ENCODE data around the gene CALHM1.
A peak's percentile ranks its signal among the peaks of the same experiment; 100 is the strongest.
"Not testable (repeated sequence)": the region's sequence is repeated elsewhere in the genome, so short reads cannot be mapped to it uniquely, and the experiment has no call there.

Gene CALHM1

DNA sequence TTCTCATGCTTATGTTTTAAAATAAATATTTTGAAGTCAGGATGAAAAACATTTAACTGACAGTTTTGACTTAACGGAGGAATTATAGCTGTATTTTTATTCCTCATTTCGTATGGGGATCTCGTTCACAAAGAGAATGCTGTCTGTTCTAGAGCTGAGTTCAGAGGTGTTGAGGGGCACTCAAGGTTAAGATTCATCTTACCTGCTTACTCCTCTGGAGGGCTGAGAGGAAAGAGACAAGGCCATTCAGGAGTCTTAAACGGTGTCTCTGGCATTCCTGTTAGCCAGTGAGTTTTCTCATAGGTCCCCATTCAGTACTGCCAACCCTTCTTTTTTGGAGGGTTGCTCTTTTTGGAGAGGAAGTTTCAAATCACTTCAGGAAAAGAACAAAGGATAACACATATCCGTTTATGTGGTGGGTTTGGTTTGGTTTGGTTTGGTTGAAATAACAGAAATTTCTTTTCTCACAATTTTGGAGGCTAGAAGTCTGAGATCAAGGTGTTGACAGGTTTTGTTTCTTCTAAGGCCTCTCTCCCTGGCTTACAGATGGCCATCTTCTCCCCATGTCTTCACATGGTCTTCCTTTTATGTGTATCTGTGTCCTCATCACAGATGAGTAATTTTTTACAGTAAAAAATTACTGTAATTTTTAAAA, 29.6 kb downstream of the CALHM1 start:
- no peak for DNase-seq

DNA sequence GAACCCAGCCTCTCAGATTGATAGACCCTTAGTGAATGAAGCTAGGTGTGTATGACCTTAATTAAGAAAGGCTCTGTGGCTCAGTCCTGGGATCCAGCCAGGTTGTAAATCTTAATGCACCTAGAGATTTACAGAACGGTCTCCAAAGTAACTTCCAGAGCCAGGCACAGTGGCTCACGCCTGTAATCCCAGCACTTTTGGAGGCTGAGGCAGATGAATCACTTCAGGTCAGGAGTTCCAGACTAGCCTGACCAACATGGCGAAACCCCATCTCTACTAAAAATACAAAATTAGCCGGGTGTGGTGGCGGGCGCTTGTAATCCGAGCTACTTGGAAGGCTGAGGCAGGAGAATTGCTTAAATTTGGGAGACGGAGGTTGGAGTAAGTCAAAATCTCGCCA, 30.8 kb downstream of the CALHM1 start:
- no peak for DNase-seq

DNA sequence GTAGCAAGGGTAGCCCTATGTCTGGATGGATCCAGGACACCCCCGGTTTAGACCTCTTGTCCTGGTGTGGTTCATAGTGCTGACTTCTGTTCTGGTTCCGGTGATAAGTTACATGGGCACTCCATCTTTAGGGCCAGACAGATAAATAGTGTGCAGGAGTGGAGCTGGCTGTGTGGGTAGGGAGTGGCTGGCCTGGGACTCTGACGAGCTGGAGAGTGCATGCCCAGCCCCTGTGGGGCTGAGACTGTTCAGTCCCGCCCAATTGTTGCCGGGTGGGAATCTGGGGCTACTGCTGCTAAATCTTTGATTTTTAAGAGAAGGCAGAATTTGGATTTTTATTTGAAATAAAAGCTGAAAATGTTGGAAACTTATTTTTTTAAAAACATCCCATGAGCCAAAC, 35.0 kb downstream of the CALHM1 start:
- no peak for DNase-seq

DNA sequence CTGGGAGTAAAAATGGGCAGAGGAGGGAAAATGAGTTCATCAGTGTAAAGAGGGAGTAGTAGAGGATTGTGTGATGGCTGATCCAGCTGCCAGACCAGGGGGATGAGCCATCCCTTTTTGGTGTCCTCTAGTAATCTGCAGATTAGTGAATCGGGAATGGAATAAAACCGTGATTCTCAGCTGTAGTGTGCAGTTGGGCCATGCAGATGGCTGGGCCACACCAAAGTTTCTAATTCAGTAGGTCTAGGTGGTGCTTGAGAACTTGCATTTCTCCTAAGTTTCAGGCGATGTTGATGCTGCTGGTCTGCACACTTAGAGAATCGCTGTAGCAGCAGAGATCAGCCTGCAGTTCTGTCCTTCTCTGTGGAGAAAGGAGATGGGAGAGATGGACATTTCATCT, 39.6 kb downstream of the CALHM1 start:
- no peak for DNase-seq

DNA sequence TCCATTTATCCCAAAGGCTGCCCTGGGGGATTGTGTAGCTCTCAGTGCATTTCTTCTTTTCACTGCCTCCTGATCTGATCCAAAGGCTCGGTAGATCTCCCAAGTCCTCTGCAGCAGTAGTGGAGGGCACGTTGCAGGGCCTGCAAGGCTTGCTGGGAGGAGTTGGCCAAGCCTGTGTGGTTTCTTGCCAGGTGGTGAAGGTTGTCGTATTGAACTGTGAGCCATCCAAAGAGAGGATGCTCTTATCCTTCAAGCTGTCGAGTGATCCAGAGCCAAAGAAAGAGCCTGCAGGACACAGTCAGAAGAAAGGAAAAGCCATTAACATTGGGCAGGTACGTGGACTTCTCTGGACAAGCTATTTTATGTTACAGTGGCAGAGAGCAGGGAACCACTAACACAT, 41.1 kb downstream of the CALHM1 start:
- DNase-seq, result no peak

DNA sequence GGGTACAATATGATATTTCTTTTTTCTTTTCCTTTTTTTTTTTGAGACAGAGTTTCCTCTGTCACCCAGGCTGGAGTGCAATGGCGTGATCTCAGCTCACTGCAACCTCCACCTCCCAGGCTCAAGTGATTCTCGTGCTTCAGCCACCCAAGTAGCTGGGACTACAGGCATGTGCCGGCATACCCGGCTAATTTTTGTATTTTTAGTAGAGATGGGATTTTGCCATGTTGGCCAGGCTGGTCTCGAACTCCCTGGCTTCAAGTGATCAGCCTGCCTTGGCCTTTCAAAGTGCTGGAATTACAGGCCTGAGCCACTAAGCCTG, 41.6 kb downstream of the CALHM1 start:
- DNase-seq, result not testable (repeated sequence)

DNA sequence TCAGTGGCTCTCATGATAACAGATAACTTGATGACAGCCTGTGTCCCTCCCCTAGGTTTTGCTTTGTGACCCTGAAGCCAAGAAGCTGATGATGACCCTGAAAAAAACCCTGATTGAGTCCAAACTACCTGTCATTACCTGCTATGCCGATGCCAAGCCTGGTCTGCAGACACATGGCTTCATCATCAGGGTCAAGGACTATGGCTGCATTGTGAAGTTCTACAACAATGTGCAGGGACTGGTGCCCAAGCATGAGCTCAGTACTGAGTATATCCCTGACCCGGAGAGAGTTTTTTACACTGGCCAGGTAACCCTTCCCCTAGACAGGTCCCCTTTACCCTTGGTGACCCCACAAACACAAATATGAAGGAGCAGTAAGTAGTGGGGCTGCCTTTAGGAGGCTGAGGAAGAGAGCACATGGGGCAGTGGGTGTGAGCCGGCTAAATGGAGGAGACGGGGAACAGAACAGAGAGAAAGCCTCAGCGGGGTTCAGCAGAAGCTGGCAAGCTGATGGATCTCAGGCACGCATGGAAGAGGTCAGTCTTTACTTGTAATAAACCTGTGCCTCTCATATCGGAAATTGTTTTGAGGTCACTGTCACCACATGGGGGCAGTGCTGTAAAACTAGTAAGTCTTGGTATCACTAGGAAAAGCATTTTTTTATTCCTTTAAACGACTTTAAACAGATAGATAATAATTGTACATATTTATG, 42.1 kb downstream of the CALHM1 start:
- DNase-seq, result peak; percentile 4 to 31

DNA sequence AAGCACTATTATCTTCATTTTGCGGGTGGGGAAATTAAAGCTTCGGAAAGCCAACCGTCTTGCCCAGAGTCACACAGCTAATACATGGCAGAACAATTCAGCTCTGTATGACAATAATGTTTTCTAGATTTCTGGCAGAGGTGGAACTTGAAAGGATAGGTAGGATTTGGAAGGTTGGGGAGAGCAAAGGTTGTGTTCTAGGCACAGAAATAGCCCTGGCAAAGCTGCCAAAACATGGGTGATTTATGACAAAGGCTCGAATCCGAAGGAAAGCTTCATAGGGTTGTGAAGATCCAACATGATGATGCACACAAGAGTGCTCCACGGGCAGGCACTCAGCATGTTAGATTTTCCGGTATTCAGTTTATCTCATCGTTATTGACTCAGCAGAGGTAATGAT, 43.1 kb downstream of the CALHM1 start:
- no peak for DNase-seq

DNA sequence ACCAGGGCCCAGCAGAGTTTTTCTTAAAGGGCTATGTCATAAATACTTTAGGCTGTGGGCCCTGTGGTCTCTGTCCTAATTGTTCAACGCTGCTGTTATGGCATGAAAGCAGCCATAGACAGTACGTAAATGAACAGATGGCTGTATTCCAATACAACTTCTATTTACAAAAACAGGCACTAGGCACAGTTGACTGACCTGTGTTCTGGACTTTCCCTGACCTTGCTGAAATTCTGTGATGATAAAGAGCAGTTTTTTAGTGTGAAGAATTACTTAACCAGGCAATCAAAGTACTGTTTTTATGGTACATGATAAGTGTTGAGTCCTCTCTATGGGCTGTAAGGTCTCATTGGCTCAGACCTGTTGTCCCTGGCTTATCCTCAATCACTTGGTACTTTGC, 45.1 kb downstream of the CALHM1 start:
- no peak for DNase-seq
